Diencephalon (tissue), 1 donor: Measurements from ENCODE around the gene PRDM1. TPM values are rescaled to one million over a fixed set of nuclear protein-coding genes. Genes with fewer than 3 reads are reported as not detected.

Experiments used
- total RNA-seq: library from RNA; depleted of rRNA; stranded (reverse); fragments of >200 nt; gene quantifications from one replicate; pipeline ENCODE4 v1.2.3, GENCODE V29; 2014

PRDM1 gene
- 1.8 TPM for total RNA-seq

GRCh38 chr6:106085984-106086813 lies at the start of gene PRDM1:
TSS of gene PRDM1 (plus strand) at chr6:106086336. CDS start at chr6:106086554, 218 bp downstream.

Other genes with a start within 250 kb of the PRDM1 start
- gene ATG5, start 239.4 kb downstream of the PRDM1 start, total RNA-seq = 74.5 TPM